Measurements from ENCODE around the gene RBM20.

Gene RBM20

GRCh38 chr10:110860576-110861241 is 216.6 kb downstream of the RBM20 start:
- Histone ChIP-seq H3F3A (ENCODE audit: insufficient read depth, low read length) (peaks cover 79% of the 10 kb centered on the region), H3K9me2 (replicated peaks; ENCODE audit: insufficient read depth, low read length) (no peaks in the 10 kb centered on the region), H3K79me2 (ENCODE audit: low read length) (no peaks in the 10 kb centered on the region), H4K20me1 (ENCODE audit: insufficient read depth, low read length) (no peaks in the 10 kb centered on the region), H3K9me3 (replicated peaks; ENCODE audit: insufficient read depth, low read length) (no peaks in the 10 kb centered on the region), H3K9ac (ENCODE audit: low read length) (peak overlapping the region; percentile 70), H2AFZ (ENCODE audit: low read length) (peak overlapping the region; percentile 17), H3K36me3 (replicated peaks; ENCODE audit: insufficient read depth, low read length) (no peaks in the 10 kb centered on the region), H3K27me3 (replicated peaks; ENCODE audit: insufficient read depth, low read length) (no peaks in the 10 kb centered on the region), H3K27ac (ENCODE audit: low read length) (peak overlapping the region; percentile 97), H3K4me3 (ENCODE audit: low read length) (peak overlapping the region; percentile 13; the same call in 1 of the 2 replicates), H3K4me1 (ENCODE audit: low read length) (peaks cover 80% of the 10 kb centered on the region), H3K4me2 (ENCODE audit: low read depth, low read length) (peak overlapping the region; percentile 52)
- TF ChIP-seq EZH2 (optimal IDR thresholded peaks at IDR 0.05; ENCODE audit: low read depth, low read length) (no peak), EZH2phosphoT487 (IDR thresholded peaks at IDR 0.05; ENCODE audit: low read length) (no peak)
- DNase-seq = peak; percentile 88

DNA sequence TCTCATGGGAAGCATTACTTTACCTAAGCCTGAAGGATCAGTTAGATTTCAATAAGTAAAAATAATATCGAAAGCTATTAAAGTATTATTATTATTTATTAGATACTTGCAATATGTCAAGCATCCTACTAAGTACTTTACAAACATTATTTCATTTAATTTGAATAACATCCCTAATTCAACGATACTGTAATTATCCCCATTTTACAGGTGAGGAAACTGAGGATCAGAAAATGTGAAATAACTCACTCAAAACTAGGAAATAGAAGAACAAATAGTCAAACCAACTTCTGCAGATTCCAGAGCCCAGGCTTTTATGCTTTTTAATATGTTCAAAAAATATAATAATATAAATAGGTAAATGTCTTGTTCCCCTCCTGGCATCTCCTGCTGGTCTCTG is 217.3 kb downstream of the RBM20 start:
- H3K9me2 ChIP-seq (replicated peaks; ENCODE audit: insufficient read depth, low read length) = no peaks in the 10 kb centered on the region
- H3K27ac ChIP-seq (ENCODE audit: low read length) = peak overlapping the region; percentile 97

DNA sequence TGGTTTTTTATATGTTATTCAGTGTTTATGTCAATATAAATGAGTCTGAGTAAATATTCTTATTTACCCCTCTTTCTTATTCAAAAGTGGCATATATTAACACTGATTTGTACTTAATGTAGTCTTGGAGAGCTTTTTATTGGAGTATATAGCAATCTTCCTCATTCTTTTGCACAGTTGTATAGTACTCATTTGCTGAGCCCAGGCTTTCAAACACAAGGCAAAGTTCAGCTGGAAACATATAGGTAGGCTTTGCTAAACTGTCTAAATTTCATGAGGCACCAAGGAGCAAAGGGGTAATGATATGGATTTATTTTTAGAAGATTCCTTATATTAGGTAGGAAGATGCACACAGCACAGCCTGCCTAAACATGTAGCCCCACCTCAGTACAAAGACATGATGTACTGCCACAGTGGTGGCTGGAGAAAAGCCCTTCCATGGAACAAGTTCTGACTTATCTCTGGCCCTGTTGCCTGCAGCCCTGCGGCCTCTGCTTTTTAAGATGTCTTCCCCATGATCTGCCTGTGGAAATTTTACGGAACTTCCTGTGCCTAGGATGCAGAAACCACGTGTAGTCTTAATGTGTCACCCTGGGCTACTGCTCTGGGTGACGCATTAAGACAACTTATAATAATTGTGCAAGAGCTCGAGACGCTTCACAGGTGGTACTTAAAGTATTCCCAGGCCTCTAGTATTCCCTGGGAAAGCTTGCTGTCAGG is 218.0 kb downstream of the RBM20 start:
- H3K4me3 ChIP-seq (ENCODE audit: low read length) = no peak overlapping the region
- no peak overlapping the region for H3K4me2 ChIP-seq (ENCODE audit: low read depth, low read length)
- no peak for TF ChIP-seq EZH2 (optimal IDR thresholded peaks at IDR 0.05; ENCODE audit: low read depth, low read length)
- no peak for TF ChIP-seq EZH2phosphoT487 (IDR thresholded peaks at IDR 0.05; ENCODE audit: low read length)
- TF ChIP-seq, protein P1, sequence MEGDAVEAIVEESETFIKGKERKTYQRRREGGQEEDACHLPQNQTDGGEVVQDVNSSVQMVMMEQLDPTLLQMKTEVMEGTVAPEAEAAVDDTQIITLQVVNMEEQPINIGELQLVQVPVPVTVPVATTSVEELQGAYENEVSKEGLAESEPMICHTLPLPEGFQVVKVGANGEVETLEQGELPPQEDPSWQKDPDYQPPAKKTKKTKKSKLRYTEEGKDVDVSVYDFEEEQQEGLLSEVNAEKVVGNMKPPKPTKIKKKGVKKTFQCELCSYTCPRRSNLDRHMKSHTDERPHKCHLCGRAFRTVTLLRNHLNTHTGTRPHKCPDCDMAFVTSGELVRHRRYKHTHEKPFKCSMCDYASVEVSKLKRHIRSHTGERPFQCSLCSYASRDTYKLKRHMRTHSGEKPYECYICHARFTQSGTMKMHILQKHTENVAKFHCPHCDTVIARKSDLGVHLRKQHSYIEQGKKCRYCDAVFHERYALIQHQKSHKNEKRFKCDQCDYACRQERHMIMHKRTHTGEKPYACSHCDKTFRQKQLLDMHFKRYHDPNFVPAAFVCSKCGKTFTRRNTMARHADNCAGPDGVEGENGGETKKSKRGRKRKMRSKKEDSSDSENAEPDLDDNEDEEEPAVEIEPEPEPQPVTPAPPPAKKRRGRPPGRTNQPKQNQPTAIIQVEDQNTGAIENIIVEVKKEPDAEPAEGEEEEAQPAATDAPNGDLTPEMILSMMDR (IDR thresholded peaks at IDR 0.05; ENCODE audit: low read length) = no peak
- no peaks in the 10 kb centered on the region for H3K27me3 ChIP-seq (replicated peaks; ENCODE audit: insufficient read depth, low read length)
- H4K20me1 ChIP-seq (ENCODE audit: insufficient read depth, low read length) = no peaks in the 10 kb centered on the region
- H2AFZ ChIP-seq (ENCODE audit: low read length) = no peak overlapping the region; the same call in 1 of the 2 replicates
- peak overlapping the region; percentile 97; the same call in 1 of the 2 replicates for H3K27ac ChIP-seq (ENCODE audit: low read length)
- no peaks in the 10 kb centered on the region for H3K79me2 ChIP-seq (ENCODE audit: low read length)
- H3K9ac ChIP-seq (ENCODE audit: low read length) = no peak overlapping the region
- H3K36me3 ChIP-seq (replicated peaks; ENCODE audit: insufficient read depth, low read length) = no peaks in the 10 kb centered on the region
- no peak for DNase-seq
- H3F3A ChIP-seq (ENCODE audit: insufficient read depth, low read length) = peaks cover 91% of the 10 kb centered on the region
- H3K9me2 ChIP-seq (replicated peaks; ENCODE audit: insufficient read depth, low read length) = no peaks in the 10 kb centered on the region
- H3K4me1 ChIP-seq (ENCODE audit: low read length) = peaks cover 93% of the 10 kb centered on the region
- no peaks in the 10 kb centered on the region for H3K9me3 ChIP-seq (replicated peaks; ENCODE audit: insufficient read depth, low read length)

More for the DNA sequence above, 217.3 kb downstream of the RBM20 start:
- TF ChIP-seq EZH2phosphoT487 (IDR thresholded peaks at IDR 0.05; ENCODE audit: low read length) (no peak), EZH2 (optimal IDR thresholded peaks at IDR 0.05; ENCODE audit: low read depth, low read length) (no peak)
- TF ChIP-seq, protein P1 (IDR thresholded peaks at IDR 0.05; ENCODE audit: low read length) = no peak
- Histone ChIP-seq H3K9me3 (replicated peaks; ENCODE audit: insufficient read depth, low read length) (no peaks in the 10 kb centered on the region), H3K4me3 (ENCODE audit: low read length) (peak overlapping the region; percentile 13; the same call in 1 of the 2 replicates), H3F3A (ENCODE audit: insufficient read depth, low read length) (peaks cover 86% of the 10 kb centered on the region), H3K4me1 (ENCODE audit: low read length) (peaks cover 87% of the 10 kb centered on the region), H2AFZ (ENCODE audit: low read length) (peak overlapping the region; percentile 17; the same call in 1 of the 2 replicates), H4K20me1 (ENCODE audit: insufficient read depth, low read length) (no peaks in the 10 kb centered on the region), H3K36me3 (replicated peaks; ENCODE audit: insufficient read depth, low read length) (no peaks in the 10 kb centered on the region), H3K4me2 (ENCODE audit: low read depth, low read length) (peak overlapping the region; percentile 52), H3K9ac (ENCODE audit: low read length) (peak overlapping the region; percentile 70; the same call in 1 of the 2 replicates), H3K27me3 (replicated peaks; ENCODE audit: insufficient read depth, low read length) (no peaks in the 10 kb centered on the region), H3K79me2 (ENCODE audit: low read length) (no peaks in the 10 kb centered on the region)
- DNase-seq = no peak

All from MM.1S (cell line).